Keratinocyte (primary cell): ENCODE data around the gene UBE2E3. TPM values are rescaled to one million over a fixed set of nuclear protein-coding genes. Genes with fewer than 3 reads are reported as not detected.

ENCODE experiments used
- DNase-seq: peaks from one replicate; pipeline ENCODE4 v3.0.0-alpha.2; 2011; ENCODE audit warnings: low read depth, missing footprints, low spot score
- FAIRE-seq: peaks from 2 replicates; lab custom pipeline; 2011; peaks lifted over from hg19 to GRCh38; lab: Jason Lieb, UNC
- H2AFZ ChIP-seq: 2 replicates; pipeline ENCODE4 v1.6.0; 2012; ENCODE audit warnings: low read length, control low read depth, inconsistent platforms; ENCODE audit not compliant: control insufficient read depth
- H3K27ac ChIP-seq: 2 replicates; pipeline ENCODE4 v1.5.1; 2011; ENCODE audit warnings: low read length; ENCODE audit not compliant: control insufficient read depth, insufficient read depth
- H3K27me3 ChIP-seq: 3 replicates; pipeline ENCODE4 v1.6.0; 2011; ENCODE audit warnings: low read length; ENCODE audit not compliant: control insufficient read depth, insufficient read depth; ENCODE audit errors: extremely low read depth
- H3K36me3 ChIP-seq, 2 experiments: 2 replicates in 1 of 2; 3 replicates in 1 of 2; pipeline ENCODE4 v1.5.1; 2011; ENCODE audit warnings: low read length in 2 of 2, mild to moderate bottlenecking in 1 of 2; ENCODE audit not compliant: control insufficient read depth in 2 of 2, insufficient read depth in 2 of 2; ENCODE audit errors: extremely low read depth in 1 of 2
- H3K4me1 ChIP-seq: 3 replicates; pipeline ENCODE4 v1.5.1; 2011; ENCODE audit warnings: low read length; ENCODE audit not compliant: control insufficient read depth, insufficient read depth; ENCODE audit errors: extremely low read depth
- H3K4me2 ChIP-seq: 3 replicates; pipeline ENCODE4 v1.6.0; 2011; ENCODE audit warnings: low read depth, low read length; ENCODE audit not compliant: control insufficient read depth, insufficient read depth; ENCODE audit errors: extremely low read depth
- H3K4me3 ChIP-seq, 3 experiments: fragments of 200-600 bp in 1 of 3; sonication (generic) in 1 of 3; 2 replicates in 2 of 3; 3 replicates in 1 of 3; pipeline ENCODE4 v1.5.1; 2011 to 2016; ENCODE audit warnings: low read length in 3 of 3, mild to moderate bottlenecking in 3 of 3, control low read depth in 2 of 3, inconsistent platforms in 1 of 3, low read depth in 1 of 3, mixed read lengths in 1 of 3, mixed run types in 1 of 3, moderate library complexity in 1 of 3; ENCODE audit not compliant: control insufficient read depth in 2 of 3, insufficient read depth in 2 of 3; ENCODE audit errors: extremely low read depth in 1 of 3
- H3K79me2 ChIP-seq: 2 replicates; pipeline ENCODE4 v1.6.0; 2012; ENCODE audit warnings: low read length; ENCODE audit not compliant: control insufficient read depth, insufficient read depth
- H3K9ac ChIP-seq: 3 replicates; pipeline ENCODE4 v1.6.0; 2011; ENCODE audit warnings: low read length; ENCODE audit not compliant: control insufficient read depth, insufficient read depth; ENCODE audit errors: extremely low read depth
- H3K9me1 ChIP-seq: 3 replicates; pipeline ENCODE4 v1.6.0; 2011; ENCODE audit warnings: low read length; ENCODE audit not compliant: control insufficient read depth, insufficient read depth; ENCODE audit errors: extremely low read depth
- H3K9me3 ChIP-seq: 2 replicates; pipeline ENCODE4 v1.5.1; 2012; ENCODE audit warnings: low read depth, low read length; ENCODE audit not compliant: control insufficient read depth
- H4K20me1 ChIP-seq: 3 replicates; pipeline ENCODE4 v1.6.0; 2011; ENCODE audit warnings: low read length; ENCODE audit not compliant: control insufficient read depth, insufficient read depth; ENCODE audit errors: extremely low read depth
- EZH2 ChIP-seq: IDR thresholded peaks from one replicate; pipeline ENCODE4 v1.6.1; 2012; ENCODE audit warnings: inconsistent platforms, mild to moderate bottlenecking, low read length, moderate library complexity
- dilution Hi-C: fragments of 300-500 bp; cut with MboI; formaldehyde crosslinking; loops from one replicate; pipeline ENCODE4 v1.7.0; 2020; ENCODE audit warnings: low sequenced_read_pairs; ENCODE audit not compliant: extremely low pct_ligation_motif_present
- polyA plus RNA-seq, 5 experiments: library from polyadenylated mRNA; depleted of rRNA in 3 of 5; stranded (reverse) in 3 of 5; stranded (forward) in 1 of 5; unstranded in 1 of 5; fragments of >200 nt; gene quantifications; 1 replicate in 1 of 5; 2 replicates in 3 of 5; 3 replicates in 1 of 5; pipeline versions ENCODE4 v1.2.1 to v1.2.3, GENCODE V29; 2011 to 2012; ENCODE audit warnings: missing spikeins in 2 of 5, low read depth in 1 of 5, low replicate concordance in 1 of 5
- TF ChIP-seq, protein P1 (sequence below), 3 experiments: IDR thresholded peaks in 1 of 3; conservative IDR thresholded peaks in 1 of 3; optimal IDR thresholded peaks in 1 of 3; 2 replicates in 2 of 3; 3 replicates in 1 of 3; pipeline versions ENCODE3 to v1.5.1; 2011; ENCODE audit warnings: low read length in 3 of 3, mild to moderate bottlenecking in 3 of 3, moderate library complexity in 2 of 3, control low read depth in 1 of 3, inconsistent platforms in 1 of 3; ENCODE audit not compliant: insufficient read depth in 2 of 3; ENCODE audit errors: extremely low read depth in 1 of 3

Gene UBE2E3
- polyA plus RNA-seq, 1 donor (not counting 4 experiments of a cell fraction or from before 2014, with no cell fraction given) = 91.1 TPM

GRCh38 chr2:181041661-181042060 is 61.3 kb downstream of the UBE2E3 start:
- Histone ChIP-seq H3K4me1 (peaks cover 14% of the 10 kb centered on the region), H3K79me2 (peaks cover 42% of the 10 kb centered on the region), H4K20me1 (no peaks in the 10 kb centered on the region), H3K4me2 (no peak overlapping the region), H3K4me3 (no peak overlapping the region), H3K9me3 (no peaks in the 10 kb centered on the region), H3K9me1 (no peaks in the 10 kb centered on the region), H3K27ac (no peak overlapping the region), H2AFZ (no peak overlapping the region), H3K9ac (no peak overlapping the region), H3K36me3 (no peaks in the 10 kb centered on the region), H3K27me3 (no peaks in the 10 kb centered on the region)
- TF ChIP-seq, protein P1, sequence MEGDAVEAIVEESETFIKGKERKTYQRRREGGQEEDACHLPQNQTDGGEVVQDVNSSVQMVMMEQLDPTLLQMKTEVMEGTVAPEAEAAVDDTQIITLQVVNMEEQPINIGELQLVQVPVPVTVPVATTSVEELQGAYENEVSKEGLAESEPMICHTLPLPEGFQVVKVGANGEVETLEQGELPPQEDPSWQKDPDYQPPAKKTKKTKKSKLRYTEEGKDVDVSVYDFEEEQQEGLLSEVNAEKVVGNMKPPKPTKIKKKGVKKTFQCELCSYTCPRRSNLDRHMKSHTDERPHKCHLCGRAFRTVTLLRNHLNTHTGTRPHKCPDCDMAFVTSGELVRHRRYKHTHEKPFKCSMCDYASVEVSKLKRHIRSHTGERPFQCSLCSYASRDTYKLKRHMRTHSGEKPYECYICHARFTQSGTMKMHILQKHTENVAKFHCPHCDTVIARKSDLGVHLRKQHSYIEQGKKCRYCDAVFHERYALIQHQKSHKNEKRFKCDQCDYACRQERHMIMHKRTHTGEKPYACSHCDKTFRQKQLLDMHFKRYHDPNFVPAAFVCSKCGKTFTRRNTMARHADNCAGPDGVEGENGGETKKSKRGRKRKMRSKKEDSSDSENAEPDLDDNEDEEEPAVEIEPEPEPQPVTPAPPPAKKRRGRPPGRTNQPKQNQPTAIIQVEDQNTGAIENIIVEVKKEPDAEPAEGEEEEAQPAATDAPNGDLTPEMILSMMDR (optimal IDR thresholded peaks at IDR 0.05 in 1 of 3, IDR thresholded peaks at IDR 0.05 in 1 of 3, conservative IDR thresholded peaks at IDR 0.05 in 1 of 3; ENCODE audit: extremely low read depth in 1 of 3, insufficient read depth in 2 of 3, low read length in 3 of 3) = no peak
- no peak for TF ChIP-seq EZH2
- DNase-seq (no peak), FAIRE-seq (no peak)
- dilution Hi-C loops = no loop called here

- DNase-seq (no peak), FAIRE-seq (no peak)
- Histone ChIP-seq H3K4me1 (peaks cover 8% of the 10 kb centered on the region), H4K20me1 (no peaks in the 10 kb centered on the region), H3K27ac (no peak overlapping the region), H3K79me2 (peaks cover 48% of the 10 kb centered on the region), H3K4me2 (no peak overlapping the region), H2AFZ (no peak overlapping the region), H3K9me3 (no peaks in the 10 kb centered on the region), H3K36me3 (no peaks in the 10 kb centered on the region), H3K9me1 (no peaks in the 10 kb centered on the region), H3K9ac (no peak overlapping the region), H3K27me3 (no peaks in the 10 kb centered on the region), H3K4me3 (no peak overlapping the region)
- dilution Hi-C loops = no loop called here
- TF ChIP-seq, protein P1 (optimal IDR thresholded peaks at IDR 0.05 in 1 of 3, IDR thresholded peaks at IDR 0.05 in 1 of 3, conservative IDR thresholded peaks at IDR 0.05 in 1 of 3; ENCODE audit: extremely low read depth in 1 of 3, insufficient read depth in 2 of 3, low read length in 3 of 3) = no peak
- TF ChIP-seq EZH2 = no peak
Measured at GRCh38 chr2:181042706-181043105, 62.3 kb downstream of the UBE2E3 start.
